Measurements from ENCODE around the gene INVS. TPM values are rescaled to one million over a fixed set of nuclear protein-coding genes. Genes with fewer than 3 reads are reported as not detected.
"Not testable (repeated sequence)": the region's sequence is repeated elsewhere in the genome, so short reads cannot be mapped to it uniquely, and the experiment has no call there.

The INVS gene
- total RNA-seq, 3 donors from 2014 or later (not counting 1 experiment from before 2014, with no cell fraction given): 24.5 to 30.6 (median 27.4) TPM

DNA sequence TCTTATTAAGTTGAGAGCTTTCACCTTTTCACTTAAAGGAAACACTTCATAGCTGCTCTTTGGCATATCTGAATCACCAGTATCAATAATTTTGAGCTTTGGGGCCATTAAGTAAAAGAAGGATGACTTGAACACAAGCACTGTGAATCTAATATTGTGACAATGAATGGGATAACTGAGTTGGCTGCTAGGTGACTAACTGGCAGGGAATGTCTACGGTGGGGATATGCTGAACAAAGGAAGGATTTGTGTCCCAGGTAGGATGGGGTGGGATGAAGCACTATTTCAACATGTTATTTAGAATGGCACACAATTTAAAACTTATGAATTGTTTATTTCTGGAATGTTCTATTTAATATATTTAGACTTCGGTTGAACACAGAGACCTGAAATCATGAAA lies 130.1 kb downstream of the INVS start:
- intact Hi-C loops (cut with micrococcal nuclease): no loop called here
- no peaks in the 10 kb centered on the region for H3K4me1 ChIP-seq (ENCODE audit: control insufficient read depth, insufficient read depth, low read length)
- H3K27ac Mint-ChIP-seq: peak overlapping the region in 1 of 2 donors; percentile 47
- H3K27me3 ChIP-seq (ENCODE audit: control insufficient read depth, insufficient read depth, low read length): no peaks in the 10 kb centered on the region
- H3K27ac ChIP-seq (ENCODE audit: low read length): no peak overlapping the region
- H3K4me3 Mint-ChIP-seq: no peak overlapping the region
- no peaks in the 10 kb centered on the region for H3K27me3 Mint-ChIP-seq (ENCODE audit: low read depth in 2 of 2)
- TF ChIP-seq, protein P1, sequence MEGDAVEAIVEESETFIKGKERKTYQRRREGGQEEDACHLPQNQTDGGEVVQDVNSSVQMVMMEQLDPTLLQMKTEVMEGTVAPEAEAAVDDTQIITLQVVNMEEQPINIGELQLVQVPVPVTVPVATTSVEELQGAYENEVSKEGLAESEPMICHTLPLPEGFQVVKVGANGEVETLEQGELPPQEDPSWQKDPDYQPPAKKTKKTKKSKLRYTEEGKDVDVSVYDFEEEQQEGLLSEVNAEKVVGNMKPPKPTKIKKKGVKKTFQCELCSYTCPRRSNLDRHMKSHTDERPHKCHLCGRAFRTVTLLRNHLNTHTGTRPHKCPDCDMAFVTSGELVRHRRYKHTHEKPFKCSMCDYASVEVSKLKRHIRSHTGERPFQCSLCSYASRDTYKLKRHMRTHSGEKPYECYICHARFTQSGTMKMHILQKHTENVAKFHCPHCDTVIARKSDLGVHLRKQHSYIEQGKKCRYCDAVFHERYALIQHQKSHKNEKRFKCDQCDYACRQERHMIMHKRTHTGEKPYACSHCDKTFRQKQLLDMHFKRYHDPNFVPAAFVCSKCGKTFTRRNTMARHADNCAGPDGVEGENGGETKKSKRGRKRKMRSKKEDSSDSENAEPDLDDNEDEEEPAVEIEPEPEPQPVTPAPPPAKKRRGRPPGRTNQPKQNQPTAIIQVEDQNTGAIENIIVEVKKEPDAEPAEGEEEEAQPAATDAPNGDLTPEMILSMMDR (IDR thresholded peaks at IDR 0.05): no peak
- WGBS (ENCODE audit: insufficient coverage): 90% methylated on average over 2 of the region's 2 CpGs
- no peak for DNase-seq
- no peaks in the 10 kb centered on the region for H3K9me3 Mint-ChIP-seq
- no peak for ATAC-seq
- no peaks in the 10 kb centered on the region for H3K4me1 Mint-ChIP-seq
- H3K36me3 Mint-ChIP-seq: peaks cover 14% of the 10 kb centered on the region
- H3K36me3 ChIP-seq (ENCODE audit: control insufficient read depth, insufficient read depth, low read length): peaks cover 7% of the 10 kb centered on the region
- H3K4me3 ChIP-seq (ENCODE audit: low read length): no peak overlapping the region
- no peaks in the 10 kb centered on the region for H3K9me3 ChIP-seq (ENCODE audit: control insufficient read depth, insufficient read depth, low read length)

DNA sequence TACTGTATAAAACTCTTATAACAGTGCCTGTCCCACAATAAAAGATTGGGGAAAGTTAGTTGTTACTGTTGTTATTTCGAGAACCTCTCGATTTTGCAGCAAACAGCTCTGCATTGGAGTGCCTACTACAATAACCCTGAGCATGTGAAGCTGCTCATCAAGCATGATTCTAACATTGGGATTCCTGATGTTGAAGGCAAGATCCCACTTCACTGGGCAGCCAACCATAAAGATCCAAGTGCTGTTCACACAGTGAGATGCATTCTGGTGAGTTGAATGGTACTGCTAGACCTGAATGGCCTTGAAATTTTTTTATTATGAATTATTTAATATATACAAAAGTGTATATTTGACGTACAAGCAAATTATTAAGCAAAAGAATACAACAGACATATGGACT lies 130.5 kb downstream of the INVS start:
- WGBS (ENCODE audit: insufficient coverage): 96% methylated on average over 3 of the region's 3 CpGs
- intact Hi-C loops (cut with micrococcal nuclease): no loop called here
- no peaks in the 10 kb centered on the region for H3K4me1 Mint-ChIP-seq

DNA sequence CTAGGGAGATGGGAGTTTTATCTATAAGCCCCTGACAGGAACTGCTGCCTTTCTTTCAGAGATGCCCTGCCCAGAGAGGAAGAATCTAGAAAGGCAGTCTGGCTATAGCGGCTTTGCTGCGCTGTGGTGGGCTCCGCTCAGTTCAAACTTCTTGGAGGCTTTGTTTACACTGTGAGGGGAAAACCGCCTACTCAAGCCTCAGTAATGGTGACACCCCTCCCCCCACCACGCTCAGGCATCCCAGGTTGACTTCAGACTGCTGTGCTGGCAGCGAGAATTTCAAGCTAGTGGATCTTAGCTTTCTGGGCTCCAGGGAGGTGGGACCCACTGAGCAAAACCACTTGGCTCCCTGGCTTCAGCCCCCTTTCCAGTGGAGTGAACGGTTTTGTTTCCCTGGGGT lies 137.9 kb downstream of the INVS start:
- H3K4me1 Mint-ChIP-seq; H3K4me3 ChIP-seq (ENCODE audit: low read length); ATAC-seq; H3K36me3 Mint-ChIP-seq; H3K27me3 Mint-ChIP-seq (ENCODE audit: low read depth in 2 of 2); H3K4me3 Mint-ChIP-seq; DNase-seq; H3K27me3 ChIP-seq (ENCODE audit: control insufficient read depth, insufficient read depth, low read length); H3K36me3 ChIP-seq (ENCODE audit: control insufficient read depth, insufficient read depth, low read length); H3K4me1 ChIP-seq (ENCODE audit: control insufficient read depth, insufficient read depth, low read length); H3K27ac ChIP-seq (ENCODE audit: low read length); H3K9me3 ChIP-seq (ENCODE audit: control insufficient read depth, insufficient read depth, low read length); H3K9me3 Mint-ChIP-seq; H3K27ac Mint-ChIP-seq; intact Hi-C loops (cut with micrococcal nuclease): not testable (repeated sequence)
- over 99% methylated on average over 7 of the region's 7 CpGs for WGBS (ENCODE audit: insufficient coverage)

More for the DNA sequence above, 130.5 kb downstream of the INVS start:
- Histone ChIP-seq H3K4me3 (ENCODE audit: low read length) (no peak overlapping the region), H3K4me1 (ENCODE audit: control insufficient read depth, insufficient read depth, low read length) (no peaks in the 10 kb centered on the region), H3K9me3 (ENCODE audit: control insufficient read depth, insufficient read depth, low read length) (no peaks in the 10 kb centered on the region), H3K27ac (ENCODE audit: low read length) (no peak overlapping the region), H3K36me3 (ENCODE audit: control insufficient read depth, insufficient read depth, low read length) (peaks cover 7% of the 10 kb centered on the region), H3K27me3 (ENCODE audit: control insufficient read depth, insufficient read depth, low read length) (no peaks in the 10 kb centered on the region)
- Mint-ChIP-seq H3K36me3 (peaks cover 14% of the 10 kb centered on the region), H3K27me3 (ENCODE audit: low read depth in 2 of 2) (no peaks in the 10 kb centered on the region), H3K27ac (no peak overlapping the region), H3K4me3 (no peak overlapping the region), H3K9me3 (no peaks in the 10 kb centered on the region)
- ATAC-seq (no peak), DNase-seq (no peak)
- TF ChIP-seq, protein P1 (IDR thresholded peaks at IDR 0.05): no peak

DNA sequence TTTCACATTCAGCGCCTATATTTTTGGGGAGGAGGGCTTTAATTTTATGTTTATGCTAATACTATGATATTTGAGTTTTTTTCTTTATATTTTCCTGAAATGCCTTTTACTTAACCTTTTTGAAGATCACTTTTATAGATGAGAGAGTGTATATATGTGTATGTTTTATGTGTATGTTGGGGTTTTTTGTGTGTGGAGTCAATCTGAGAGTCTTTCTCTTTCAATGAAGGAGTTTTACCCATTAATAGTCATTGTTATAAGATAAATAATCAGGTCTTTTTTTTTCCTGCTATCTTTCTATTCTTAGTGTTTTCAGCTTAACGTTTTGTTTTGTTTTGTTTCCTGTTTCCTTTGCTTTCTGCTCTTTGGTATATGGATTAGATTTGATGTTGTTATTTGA lies 141.5 kb downstream of the INVS start:
- no peak for ATAC-seq
- Histone ChIP-seq H3K27ac (ENCODE audit: low read length) (no peak overlapping the region), H3K4me1 (ENCODE audit: control insufficient read depth, insufficient read depth, low read length) (no peaks in the 10 kb centered on the region), H3K27me3 (ENCODE audit: control insufficient read depth, insufficient read depth, low read length) (no peaks in the 10 kb centered on the region), H3K9me3 (ENCODE audit: control insufficient read depth, insufficient read depth, low read length) (no peaks in the 10 kb centered on the region), H3K36me3 (ENCODE audit: control insufficient read depth, insufficient read depth, low read length) (peaks cover 5% of the 10 kb centered on the region), H3K4me3 (ENCODE audit: low read length) (no peak overlapping the region)
- no peaks in the 10 kb centered on the region for H3K27me3 Mint-ChIP-seq (ENCODE audit: low read depth in 2 of 2)
- DNase-seq: no peak
- no peak overlapping the region for H3K4me3 Mint-ChIP-seq
- peaks cover 0 to 5% of the 10 kb centered on the region in 2 donors for H3K4me1 Mint-ChIP-seq
- intact Hi-C loops (cut with micrococcal nuclease): no loop called here
- no CpG with 5 or more reads among the region's 2 CpGs for WGBS (ENCODE audit: insufficient coverage)
- H3K27ac Mint-ChIP-seq: no peak overlapping the region
- H3K9me3 Mint-ChIP-seq: no peaks in the 10 kb centered on the region
- H3K36me3 Mint-ChIP-seq: no peaks in the 10 kb centered on the region
- TF ChIP-seq, protein P1 (IDR thresholded peaks at IDR 0.05): no peak

All from natural killer cell (primary cell).